AG04449 (cell line): ENCODE measurements around the gene CYP3A4.
"Not testable (repeated sequence)": the region's sequence is repeated elsewhere in the genome, so short reads cannot be mapped to it uniquely, and the experiment has no call there.

Experiments used
- CTCF ChIA-PET: fragments of 350-600 bp; formaldehyde crosslinking; extraction: SDS; loops from one replicate; lab custom pipeline; 2021; ENCODE audit warnings: antibody characterized with exemption; lab: Yijun Ruan, JAX
- POLR2A ChIA-PET: fragments of 400-600, 350-600 bp; formaldehyde crosslinking; extraction: SDS; loops from one replicate; lab custom pipeline; 2020; ENCODE audit warnings: antibody characterized with exemption, inconsistent platforms; lab: Yijun Ruan, JAX
- DNase-seq: peaks from one replicate; pipeline ENCODE4 v3.0.0-alpha.2; 2010; ENCODE audit warnings: low read depth, low spot score
- H3K4me3 ChIP-seq: 2 replicates; pipeline ENCODE4 v1.5.1; 2011; ENCODE audit warnings: low read depth, mild to moderate bottlenecking, control low read depth, low read length
- CTCF ChIP-seq: IDR thresholded peaks from one replicate; pipeline ENCODE4 v1.5.1; 2011; ENCODE audit warnings: mild to moderate bottlenecking, moderate library complexity, low read length, control low read depth, inconsistent platforms; ENCODE audit not compliant: insufficient read depth; ENCODE audit errors: missing control alignments

CYP3A4 gene

GRCh38 chr7:99778880-99779279 is 5.1 kb downstream of the CYP3A4 start:
- DNase-seq: no peak
- ChIA-PET CTCF (no interaction called here), POLR2A (no interaction called here)
- no peak for TF ChIP-seq CTCF
- H3K4me3 ChIP-seq: no peak overlapping the region

GRCh38 chr7:99773395-99773794 is 10.6 kb downstream of the CYP3A4 start:
- DNase-seq, H3K4me3 ChIP-seq, POLR2A ChIA-PET: not testable (repeated sequence)
- CTCF ChIA-PET: interaction anchor here (1.6 kb wide), 1 partner anchor 11 kb away, joined by 4 read pairs; no protein-coding TSS in a partner anchor

- no peak overlapping the region for H3K4me3 ChIP-seq
- ChIA-PET CTCF (interaction anchor here (1.6 kb wide), 1 partner anchor 12 kb away, joined by 4 read pairs; no protein-coding TSS in a partner anchor), POLR2A (no interaction called here)
- no peak for TF ChIP-seq CTCF
- no peak for DNase-seq
Measured at GRCh38 chr7:99772565-99772964, 11.4 kb downstream of the CYP3A4 start.

GRCh38 chr7:99769494-99769893 is 14.5 kb downstream of the CYP3A4 start:
- H3K4me3 ChIP-seq, CTCF ChIA-PET, POLR2A ChIA-PET, DNase-seq: not testable (repeated sequence)

GRCh38 chr7:99768471-99768870 is 15.5 kb downstream of the CYP3A4 start:
- TF ChIP-seq CTCF: no peak
- no peak overlapping the region for H3K4me3 ChIP-seq
- CTCF ChIA-PET: no interaction called here
- POLR2A ChIA-PET: no interaction called here
- no peak for DNase-seq

- TF ChIP-seq CTCF: no peak
- no peak overlapping the region for H3K4me3 ChIP-seq
- DNase-seq: no peak
- CTCF ChIA-PET: no interaction called here
- POLR2A ChIA-PET: no interaction called here
Measured at GRCh38 chr7:99767662-99768061, 16.3 kb downstream of the CYP3A4 start.

GRCh38 chr7:99766484-99767099 is 17.4 kb downstream of the CYP3A4 start:
- H3K4me3 ChIP-seq: no peak overlapping the region
- no peak for DNase-seq
- TF ChIP-seq CTCF: no peak
- ChIA-PET POLR2A (no interaction called here), CTCF (no interaction called here)
